NOMO-1 treated with dmso at 0.1 percent for 144 hours (cell line): Measurements from ENCODE around the gene B4GALNT4.
"Not testable (repeated sequence)": the region's sequence is repeated elsewhere in the genome, so short reads cannot be mapped to it uniquely, and the experiment has no call there.

ENCODE experiments used
- DNase-seq: peaks from one replicate; lab custom pipeline; 2025; ENCODE audit not compliant: unreplicated experiment; lab: John Stamatoyannopoulos, UW

Gene B4GALNT4

DNA sequence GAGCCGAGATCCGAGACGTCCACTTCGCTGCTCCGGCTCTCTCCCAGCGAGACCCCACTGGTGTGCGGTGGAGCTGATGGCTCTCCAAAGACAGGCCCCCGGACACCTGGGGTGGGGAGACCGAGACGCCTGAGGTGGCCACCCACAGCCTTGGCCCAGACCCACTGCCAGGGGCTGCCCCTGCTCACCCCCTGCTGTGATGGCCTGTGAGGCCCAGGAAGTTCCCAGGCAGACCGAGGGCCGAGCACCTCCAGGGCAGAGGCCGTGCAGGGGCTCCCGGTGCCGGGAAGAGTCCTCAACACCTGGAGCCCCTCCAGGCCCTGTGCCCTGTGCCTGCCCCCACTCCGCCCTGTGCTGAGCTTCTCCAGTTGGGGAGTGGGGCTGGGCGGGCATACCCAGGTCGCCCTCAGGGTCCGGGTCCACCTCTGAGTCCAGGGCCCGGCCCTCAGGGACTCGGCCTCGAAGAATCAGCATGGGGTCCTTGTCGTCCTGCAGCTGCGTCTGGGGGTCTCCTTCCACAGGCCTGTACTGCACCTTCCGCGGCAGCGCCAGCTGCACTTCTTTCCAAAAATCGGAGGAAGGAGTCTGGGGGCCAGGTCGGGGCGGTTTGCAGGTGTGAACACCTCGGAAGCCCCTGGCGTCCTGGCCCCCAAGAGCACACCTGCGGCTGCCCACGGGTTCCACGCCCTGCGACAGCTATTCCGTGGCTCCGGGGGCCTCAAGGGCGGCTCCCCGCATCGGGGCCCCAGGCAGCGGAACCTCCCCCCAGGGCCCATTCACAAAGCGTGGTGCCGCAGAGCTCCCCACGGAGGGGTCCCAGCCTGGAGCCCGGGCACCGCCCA lies 36.9 kb downstream of the B4GALNT4 start:
- DNase-seq: no peak

DNA sequence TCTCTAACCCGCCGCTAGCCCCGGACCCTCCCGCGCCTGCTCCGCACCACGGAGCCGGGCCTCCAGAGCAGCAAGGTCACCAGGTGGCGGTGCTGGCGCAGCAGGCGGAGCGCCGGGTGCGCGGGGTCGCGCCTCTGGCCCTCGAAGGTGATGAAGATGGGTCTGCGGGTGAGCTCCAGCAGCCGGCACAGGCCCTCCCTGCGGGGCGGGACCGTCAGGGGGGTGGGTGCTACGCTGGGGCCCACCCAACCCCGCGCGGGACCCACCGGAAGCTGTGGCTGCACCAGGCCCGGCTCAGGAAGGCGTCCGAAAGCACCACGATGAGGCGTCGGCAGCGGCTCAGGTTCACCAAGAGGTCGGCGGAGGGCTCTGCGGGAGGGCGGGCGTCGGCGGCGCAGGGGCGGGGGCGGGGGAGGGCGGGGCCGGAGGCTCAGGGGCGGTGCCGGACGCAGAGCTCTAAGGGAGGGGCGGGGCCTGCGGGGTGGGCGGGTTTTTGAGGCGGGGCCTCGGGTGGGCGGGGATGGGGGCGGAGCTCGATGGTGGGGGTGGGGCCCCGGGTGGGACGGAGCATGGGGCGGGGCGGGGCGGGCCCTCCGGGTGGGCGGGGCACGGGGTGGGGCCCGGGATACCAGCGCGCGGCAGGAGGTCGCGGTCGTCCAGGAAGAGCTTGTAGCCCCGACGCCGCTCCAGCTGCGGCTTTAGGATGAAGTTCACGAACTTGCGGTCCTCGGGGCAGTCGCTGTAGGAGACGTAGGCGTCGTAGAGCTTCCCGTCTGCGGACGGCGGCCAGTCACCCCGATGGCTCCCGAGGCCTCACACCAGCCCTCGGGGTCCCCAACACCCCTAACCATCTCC lies 37.7 kb downstream of the B4GALNT4 start:
- peak; percentile 82 for DNase-seq

DNA sequence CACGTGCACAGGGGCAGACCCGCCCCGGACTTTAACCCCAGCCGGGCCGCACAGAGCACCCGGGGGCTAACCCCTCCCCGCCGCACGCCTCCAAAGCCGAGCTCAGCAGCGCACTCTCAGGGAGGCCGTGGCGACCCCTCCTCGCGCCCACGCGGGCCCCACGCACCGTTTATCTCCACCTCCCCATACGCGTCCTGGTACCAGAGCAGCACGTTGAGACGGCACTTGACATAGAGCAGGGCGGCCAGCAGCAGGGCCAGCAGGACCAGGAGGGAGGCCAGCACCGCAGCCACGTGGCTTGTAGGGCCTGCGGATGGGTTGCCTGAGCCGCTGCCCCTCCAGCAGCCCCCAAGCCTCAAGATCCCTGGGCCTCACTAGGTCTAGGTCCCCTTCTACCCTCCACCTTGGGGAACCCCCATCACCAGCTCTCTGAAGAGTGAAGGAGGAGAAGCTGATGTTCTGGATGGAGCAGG lies 38.4 kb downstream of the B4GALNT4 start:
- no peak for DNase-seq

DNA sequence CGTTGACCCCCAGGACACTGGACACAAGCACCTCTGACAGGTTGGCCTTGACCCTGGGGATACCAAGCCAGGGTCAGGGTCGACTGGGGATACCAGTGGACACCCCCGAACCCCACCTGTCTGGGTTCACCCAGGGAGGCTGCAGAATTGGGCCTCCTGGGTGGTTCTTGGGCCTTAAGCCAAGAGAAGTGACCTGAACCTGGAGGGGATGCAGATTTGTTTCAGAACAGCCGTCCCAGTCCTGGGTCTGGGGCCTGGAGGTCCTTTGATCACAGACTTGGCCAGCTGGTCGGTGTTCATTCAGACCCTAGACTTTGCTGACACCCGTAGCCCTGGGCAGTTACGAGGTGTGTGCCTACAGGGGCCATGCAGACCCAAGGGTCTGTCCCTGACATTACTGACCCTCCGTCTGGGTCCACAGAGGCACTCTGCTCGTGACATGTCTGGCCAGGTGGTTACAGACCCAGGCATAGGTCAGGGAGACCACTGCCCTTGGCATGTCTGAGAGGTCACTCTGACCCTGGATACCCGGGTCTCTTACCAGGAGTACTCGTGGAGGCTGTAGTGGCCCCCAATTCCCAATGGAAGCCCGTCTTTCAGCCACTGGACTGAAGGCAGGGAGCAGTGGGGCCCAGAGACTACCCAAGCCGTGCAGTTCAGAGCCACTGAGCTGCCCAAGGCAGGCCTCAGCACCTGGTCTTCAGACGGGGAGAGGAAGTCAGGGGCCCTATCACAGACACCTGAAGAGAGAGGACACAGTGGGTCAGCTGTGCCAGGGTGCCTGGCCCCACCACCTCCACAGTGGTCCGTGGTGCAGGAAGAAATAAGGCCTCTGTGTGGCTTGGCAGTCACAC lies 39.1 kb downstream of the B4GALNT4 start:
- no peak for DNase-seq

DNA sequence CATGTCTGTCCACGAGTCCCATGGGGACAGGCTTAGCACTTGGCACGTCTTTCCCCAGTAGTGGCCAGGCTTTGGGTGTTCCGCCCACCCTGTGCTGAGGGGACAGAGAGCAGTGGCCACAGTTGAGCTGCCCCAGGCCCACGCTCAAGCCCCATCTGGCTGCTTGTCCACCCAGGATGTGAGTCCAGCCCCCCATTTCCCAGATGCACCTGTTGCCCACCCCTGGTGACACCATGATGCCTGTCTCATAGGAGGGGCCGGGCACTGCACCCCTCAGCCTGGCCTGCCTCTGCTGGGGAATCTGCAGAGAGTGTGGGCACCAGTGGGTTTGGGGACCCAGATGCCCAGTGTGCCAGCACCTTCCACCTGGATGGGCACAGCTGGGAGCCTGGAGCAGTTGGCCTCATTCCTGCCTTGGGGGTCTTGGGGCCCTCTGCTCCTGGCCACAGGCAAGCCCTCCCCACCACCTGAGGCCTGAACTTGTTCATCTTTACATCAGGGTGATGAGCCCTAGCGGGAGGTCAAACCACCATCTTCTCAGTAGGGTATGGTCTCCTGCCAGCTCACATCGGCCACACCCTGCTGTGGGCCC lies 39.8 kb downstream of the B4GALNT4 start:
- DNase-seq: no peak

DNA sequence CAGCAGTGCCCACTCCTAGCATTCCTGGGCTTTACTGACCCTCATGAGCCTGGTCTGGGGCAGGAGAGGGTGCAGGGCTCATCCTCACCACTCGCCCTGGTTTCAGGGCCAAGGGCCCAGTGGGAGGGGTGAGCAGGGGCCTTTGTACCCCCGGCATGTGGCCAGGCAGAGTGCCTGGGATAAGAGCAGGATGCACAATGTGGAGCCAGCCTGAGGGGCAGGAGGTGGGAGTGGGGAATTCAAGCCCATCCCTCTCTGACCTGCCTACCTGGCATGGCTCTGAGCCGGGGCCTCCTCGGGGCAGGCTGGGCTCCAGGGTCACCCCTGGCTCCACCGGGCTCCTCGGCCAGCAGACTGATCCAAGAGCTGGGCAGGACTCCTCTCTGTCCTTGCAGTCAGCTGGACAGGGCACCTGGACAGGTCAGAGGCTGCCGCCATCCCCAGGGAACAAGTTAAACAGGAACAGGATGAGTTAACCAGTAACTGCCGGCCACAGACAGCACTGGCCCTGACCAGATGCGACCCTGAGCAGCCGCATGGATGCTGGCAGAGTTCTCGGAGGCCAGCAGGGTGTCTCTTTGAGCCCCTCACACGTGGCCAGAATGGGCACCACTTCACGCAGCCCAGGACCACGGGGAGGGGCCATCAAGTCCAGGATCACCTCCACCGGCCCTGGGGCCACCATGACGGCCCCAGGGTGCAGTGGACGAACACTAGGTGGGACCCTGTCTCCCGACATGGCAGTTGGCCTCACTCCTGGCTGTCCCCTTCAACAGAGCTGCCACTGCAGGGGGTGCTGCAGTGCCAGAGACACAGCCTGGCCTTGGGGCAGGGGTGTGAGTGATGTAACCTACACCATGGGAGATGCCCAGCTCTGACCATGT lies 40.5 kb downstream of the B4GALNT4 start:
- DNase-seq: no peak

DNA sequence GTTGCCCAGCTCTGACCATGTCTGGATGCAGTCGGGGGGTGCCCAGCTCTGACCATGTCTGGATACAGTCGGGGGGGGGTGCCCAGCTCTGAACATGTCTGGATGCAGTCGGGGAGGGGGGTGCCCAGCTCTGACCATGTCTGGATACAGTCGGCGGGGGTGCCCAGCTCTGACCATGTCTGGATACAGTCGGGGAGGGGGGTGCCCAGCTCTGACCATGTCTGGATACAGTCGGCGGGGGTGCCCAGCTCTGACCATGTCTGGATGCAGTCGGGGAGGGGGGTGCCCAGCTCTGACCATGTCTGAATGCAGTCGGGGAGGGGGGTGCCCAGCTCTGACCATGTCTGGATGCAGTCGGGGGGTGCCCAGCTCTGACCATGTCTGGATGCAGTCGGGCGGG lies 41.4 kb downstream of the B4GALNT4 start:
- not testable (repeated sequence) for DNase-seq

DNA sequence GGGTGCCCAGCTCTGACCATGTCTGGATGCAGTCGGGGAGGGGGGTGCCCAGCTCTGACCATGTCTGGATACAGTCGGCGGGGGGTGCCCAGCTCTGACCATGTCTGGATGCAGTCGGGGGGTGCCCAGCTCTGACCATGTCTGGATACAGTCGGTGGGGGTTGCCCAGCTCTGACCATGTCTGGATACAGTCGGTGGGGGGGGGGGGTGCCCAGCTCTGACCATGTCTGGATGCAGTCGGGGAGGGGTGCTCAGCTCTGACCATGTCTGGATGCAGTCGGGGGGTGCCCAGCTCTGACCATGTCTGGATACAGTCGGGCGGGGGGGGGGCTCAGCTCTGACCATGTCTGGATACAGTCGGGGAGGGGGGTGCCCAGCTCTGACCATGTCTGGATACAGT lies 42.2 kb downstream of the B4GALNT4 start:
- DNase-seq: not testable (repeated sequence)

DNA sequence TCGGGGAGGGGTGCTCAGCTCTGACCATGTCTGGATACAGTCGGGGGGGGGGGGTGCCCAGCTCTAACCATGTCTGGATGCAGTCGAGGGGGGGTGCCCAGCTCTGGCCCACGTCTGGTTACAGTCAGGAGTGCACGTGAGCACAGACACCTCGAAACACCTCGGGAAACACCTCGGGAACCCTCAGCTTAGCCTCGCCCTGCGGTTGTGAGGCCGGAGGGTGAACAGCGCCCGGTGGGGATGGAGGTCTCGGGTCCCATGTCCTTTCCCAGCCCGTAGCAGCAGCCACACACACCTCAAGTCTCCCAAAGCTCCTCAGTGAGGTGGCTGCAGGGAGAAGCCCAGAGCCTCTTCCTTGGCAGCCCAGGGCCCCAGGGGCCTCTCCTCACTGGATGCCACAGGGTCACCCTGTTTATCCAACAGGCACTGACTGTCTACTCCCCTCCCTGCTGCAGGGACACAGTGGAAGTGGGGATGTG lies 43.4 kb downstream of the B4GALNT4 start:
- no peak for DNase-seq

DNA sequence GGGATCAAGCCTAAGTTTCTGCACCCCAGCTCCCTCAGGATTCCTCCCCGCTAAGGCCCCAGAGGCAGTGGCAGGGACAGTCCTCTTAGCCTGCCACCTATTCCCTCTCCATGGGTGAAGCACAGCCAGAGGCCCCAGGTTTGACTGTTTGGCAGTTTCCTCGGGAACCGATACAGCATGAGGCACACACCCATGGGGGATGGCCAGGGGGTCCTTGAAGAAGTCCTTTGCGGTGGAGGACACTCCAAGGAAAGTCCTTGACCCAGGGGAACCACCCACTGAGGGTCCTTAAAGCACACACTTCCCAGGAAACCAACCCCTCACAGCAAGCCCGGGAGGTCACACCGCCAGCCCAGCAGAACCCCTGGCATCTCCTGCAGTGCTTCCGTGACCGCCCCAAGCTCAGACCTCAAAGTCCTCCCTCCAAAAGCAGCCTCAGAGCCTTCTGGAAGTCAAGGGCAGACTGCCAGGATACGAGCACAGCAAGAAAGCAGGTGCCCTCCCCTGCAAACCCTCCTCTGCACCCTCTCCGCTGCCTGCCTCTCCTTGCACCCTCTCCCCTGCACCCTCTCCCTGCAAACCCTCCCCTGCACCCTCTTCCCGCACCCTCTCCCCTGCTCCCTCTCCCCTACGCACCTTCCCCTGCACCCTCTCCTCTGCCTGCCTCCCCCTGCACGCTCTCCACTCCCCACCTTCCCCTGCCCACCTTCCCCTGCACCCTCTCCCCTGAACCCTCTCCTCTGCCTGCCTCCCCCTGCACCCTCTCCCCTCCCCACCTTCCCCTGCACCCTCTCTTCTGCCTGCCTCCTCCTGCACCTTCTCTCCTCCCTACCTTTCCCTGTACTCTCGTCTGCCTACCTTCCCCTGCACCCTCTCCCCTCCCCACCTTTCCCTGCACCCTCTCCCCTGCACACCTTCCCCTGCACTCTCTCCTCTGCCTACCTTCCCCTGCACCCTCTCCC lies 44.1 kb downstream of the B4GALNT4 start:
- no peak for DNase-seq

DNA sequence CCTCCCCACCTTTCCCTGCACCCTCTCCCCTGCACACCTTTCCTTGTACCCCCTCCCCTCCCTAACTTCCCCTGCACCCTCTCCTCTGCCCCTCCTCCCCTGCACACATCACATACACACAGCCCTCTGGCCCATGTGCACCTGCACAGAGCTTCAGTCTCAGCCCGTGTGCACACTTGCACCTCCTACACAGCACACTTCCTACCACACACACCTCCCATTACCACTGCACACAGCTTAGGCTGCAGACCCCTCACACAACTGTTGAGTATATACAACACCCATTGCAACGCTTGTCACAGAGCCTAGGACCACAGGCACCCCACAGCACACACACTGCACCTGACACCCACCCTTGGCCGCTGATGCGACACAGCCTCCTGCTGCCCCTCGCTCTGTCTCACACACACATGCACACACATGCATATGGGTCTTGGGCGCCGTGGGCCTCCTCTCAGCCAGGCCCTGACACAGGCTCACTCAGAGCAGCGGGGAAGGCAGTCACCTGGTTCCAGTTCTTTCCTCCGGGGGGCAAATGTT lies 45.1 kb downstream of the B4GALNT4 start:
- no peak for DNase-seq

DNA sequence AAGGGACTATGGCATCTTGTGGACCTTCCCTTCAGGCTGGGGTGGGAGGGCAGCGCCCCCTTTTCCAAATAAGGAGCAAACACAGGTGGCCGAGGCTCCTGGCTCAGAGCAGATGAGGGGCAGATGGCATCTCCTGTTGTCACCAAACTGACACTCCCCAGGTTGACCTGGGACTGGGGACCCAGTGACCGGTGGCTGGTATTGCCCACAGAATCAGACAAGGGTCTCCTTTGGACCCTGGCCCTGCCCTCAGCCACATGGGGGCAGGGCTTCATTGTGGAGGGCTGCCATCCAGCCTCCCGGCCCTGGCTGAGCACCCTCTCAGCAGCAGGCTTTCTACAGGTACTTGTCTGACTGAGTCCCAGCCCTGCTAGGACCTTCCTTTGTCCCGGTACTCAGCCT lies 46.3 kb downstream of the B4GALNT4 start:
- DNase-seq: no peak

DNA sequence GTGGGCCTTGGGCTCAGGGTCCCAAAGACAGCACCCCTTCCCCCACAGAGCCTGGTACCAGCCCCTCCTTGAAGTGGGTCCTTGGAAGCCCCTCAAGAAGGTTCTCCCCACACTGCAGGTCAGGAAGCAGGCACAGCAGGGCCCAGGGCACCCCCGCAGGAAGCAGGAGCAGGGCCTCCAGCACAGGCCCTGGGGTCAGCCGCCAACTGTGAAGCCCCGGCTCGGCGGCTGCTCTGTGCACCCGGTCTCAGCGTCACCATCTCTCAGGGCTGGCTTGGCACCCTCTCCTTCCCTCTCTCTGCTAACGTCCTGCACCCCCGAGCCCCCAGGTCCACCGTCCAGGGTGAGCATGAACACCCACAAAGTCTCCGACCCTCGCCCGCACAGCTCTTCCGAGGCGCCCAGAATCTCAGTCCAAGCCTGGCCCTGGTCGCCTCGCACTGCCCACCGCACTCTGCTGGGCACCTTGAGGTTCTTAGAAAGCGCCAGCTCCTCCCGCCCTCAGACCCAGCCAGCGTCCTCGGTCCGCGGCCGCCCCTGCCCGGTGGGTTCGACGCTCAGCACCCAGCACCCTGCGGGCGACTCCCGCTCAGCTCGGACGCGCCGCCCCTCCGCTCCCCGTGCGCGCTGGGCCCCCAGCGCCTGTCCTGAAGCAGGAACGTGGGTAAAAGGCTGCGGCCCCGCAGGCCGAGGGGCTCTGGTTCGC lies 46.9 kb downstream of the B4GALNT4 start:
- DNase-seq: no peak

DNA sequence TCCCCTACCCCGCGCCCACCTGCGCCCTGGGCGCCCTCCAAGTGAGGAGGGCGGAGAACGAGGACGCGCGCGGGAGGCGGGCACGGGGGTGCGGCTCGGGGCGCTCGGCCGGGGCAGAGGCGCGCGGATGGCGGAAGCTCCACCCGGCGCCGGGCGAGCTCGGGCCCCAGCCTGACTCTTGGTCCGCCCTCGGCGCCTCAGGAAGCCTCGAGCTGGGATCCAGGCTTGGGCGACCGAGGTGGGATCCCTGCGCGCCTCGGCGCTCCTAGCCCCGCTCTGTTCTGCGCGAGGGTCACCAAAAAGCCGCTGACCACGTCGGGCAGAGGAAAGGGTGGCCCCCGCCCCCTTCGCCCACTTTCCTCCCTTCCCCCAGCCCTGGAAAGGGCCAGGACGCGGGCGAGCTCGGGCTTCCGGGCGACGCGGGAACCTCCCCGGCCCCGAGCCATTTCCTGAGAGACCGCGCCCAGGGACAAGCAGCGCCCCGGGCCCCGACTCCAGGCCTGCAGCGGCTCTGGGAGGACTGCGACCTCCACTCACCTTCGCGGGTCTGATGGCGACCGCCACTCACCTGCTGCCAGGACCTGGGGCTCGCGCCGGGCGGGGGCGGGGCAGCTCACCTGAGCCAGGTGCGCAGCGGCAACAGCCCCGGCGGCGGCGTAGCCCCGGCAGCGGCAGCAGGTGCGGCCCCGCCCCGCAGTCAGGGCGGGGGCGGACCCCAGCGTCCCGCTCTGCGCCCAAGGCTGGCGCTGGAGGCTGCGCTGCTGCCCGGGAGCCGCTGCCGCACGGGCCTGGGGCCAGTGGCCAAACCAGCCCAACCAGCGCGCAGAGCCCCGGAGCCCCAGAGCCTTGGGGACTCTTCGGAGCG lies 47.7 kb downstream of the B4GALNT4 start:
- DNase-seq: peak; percentile 10

DNA sequence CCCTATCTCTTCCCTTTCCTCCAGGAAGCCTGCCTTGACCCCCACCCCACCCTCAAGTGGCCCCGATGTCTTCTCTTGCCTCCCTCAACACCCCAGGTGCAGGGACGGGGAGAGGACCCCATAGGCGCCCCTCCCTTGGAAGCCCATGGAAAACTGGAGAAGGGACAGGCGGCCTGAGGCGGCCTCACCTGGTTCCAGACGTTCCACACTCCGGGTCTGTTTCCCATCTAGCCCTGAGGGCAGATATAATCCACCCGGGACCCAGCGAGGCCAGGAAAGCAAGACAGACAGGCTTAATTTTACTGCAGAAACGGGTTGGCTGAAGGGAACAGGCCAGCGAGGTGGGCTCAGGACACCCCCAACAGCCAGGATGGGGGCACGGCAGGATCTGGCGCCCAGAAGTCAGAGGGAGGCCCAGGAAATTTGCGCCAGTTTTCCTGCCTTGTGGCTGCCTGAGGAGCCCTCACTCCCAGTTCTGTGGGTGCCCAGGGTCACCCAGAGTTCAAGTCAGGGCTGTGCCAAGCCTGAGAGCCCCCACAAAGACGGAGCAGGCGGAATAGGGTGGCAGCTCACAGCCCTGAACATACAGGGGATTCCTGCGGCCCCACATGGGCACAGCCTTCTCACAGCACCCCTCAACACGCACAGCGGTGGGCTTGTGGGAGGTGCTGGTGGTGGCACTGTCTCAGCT lies 48.5 kb downstream of the B4GALNT4 start:
- DNase-seq: no peak
